CD4-positive, alpha-beta memory T cell (primary cell): ENCODE data around the gene STEEP1. TPM values are rescaled to one million over a fixed set of nuclear protein-coding genes. Genes with fewer than 3 reads are reported as not detected.
A peak's percentile ranks its signal among the peaks of the same experiment; 100 is the strongest.

Source experiments
- CTCF ChIA-PET: fragments of 350-600 bp; sonication (Branson Sonifier 250); formaldehyde crosslinking; loops from one replicate; lab custom pipeline; 2021; ENCODE audit warnings: inconsistent platforms; ENCODE audit not compliant: partially characterized antibody; lab: Charles Lee
- POLR2A ChIA-PET: fragments of 350-600 bp; sonication (Branson Sonifier 250); formaldehyde crosslinking; loops from one replicate; lab custom pipeline; 2021; ENCODE audit not compliant: partially characterized antibody; lab: Charles Lee
- DNase-seq, 5 donors: peaks; one replicate each; pipeline versions ENCODE4 v3.0.0 to v3.0.0-alpha.2; 2020 to 2022; ENCODE audit warnings: mixed read lengths in 1 of 5
- H3K27ac ChIP-seq: one replicate; pipeline ENCODE4 v1.7.0; 2013; ENCODE audit warnings: low read depth, low read length
- H3K27me3 ChIP-seq: 2 replicates; pipeline ENCODE4 v1.7.0; 2013; ENCODE audit warnings: mild to moderate bottlenecking, low read length, moderate library complexity; ENCODE audit not compliant: insufficient read depth
- H3K36me3 ChIP-seq: 2 replicates; pipeline ENCODE4 v1.7.0; 2013; ENCODE audit warnings: mild to moderate bottlenecking, low read length, moderate library complexity; ENCODE audit not compliant: insufficient read depth
- H3K4me1 ChIP-seq: 2 replicates; pipeline ENCODE4 v1.7.0; 2013; ENCODE audit warnings: mild to moderate bottlenecking, low read length, moderate library complexity; ENCODE audit not compliant: insufficient read depth
- H3K4me3 ChIP-seq, 2 donors: one replicate each; pipeline ENCODE4 v1.7.0; 2013; ENCODE audit warnings: low read length in 2 of 2, mild to moderate bottlenecking in 1 of 2
- H3K9me3 ChIP-seq, 2 donors: one replicate each; pipeline ENCODE4 v1.7.0; 2013; ENCODE audit warnings: low read length in 2 of 2, control low read depth in 1 of 2; ENCODE audit not compliant: control insufficient read depth in 1 of 2
- H3K27ac Mint-ChIP-seq, 7 donors: one replicate each; pipeline ENCODE4 v1.8.0; 2020 to 2021; ENCODE audit warnings: mixed read lengths in 7 of 7, mild to moderate bottlenecking in 6 of 7, inconsistent platforms in 3 of 7, moderate library complexity in 3 of 7
- H3K27me3 Mint-ChIP-seq, 2 donors: one replicate each; pipeline ENCODE4 v1.8.0; 2020 to 2021; ENCODE audit warnings: mixed read lengths in 2 of 2
- H3K36me3 Mint-ChIP-seq, 2 donors: one replicate each; pipeline ENCODE4 v1.8.0; 2020 to 2021; ENCODE audit warnings: mixed read lengths in 2 of 2, inconsistent platforms in 1 of 2, mild to moderate bottlenecking in 1 of 2
- H3K4me1 Mint-ChIP-seq, 4 donors: one replicate each; pipeline ENCODE4 v1.8.0; 2020 to 2021; ENCODE audit warnings: mixed read lengths in 4 of 4, mild to moderate bottlenecking in 1 of 4
- H3K4me3 Mint-ChIP-seq, 8 donors: one replicate each; pipeline ENCODE4 v1.8.0; 2020 to 2021; ENCODE audit warnings: mixed read lengths in 8 of 8, mild to moderate bottlenecking in 7 of 8, moderate library complexity in 6 of 8, inconsistent platforms in 3 of 8
- H3K9me3 Mint-ChIP-seq, 8 donors: one replicate each; pipeline ENCODE4 v1.8.0; 2020 to 2021; ENCODE audit warnings: mixed read lengths in 8 of 8, mild to moderate bottlenecking in 5 of 8, inconsistent platforms in 3 of 8, moderate library complexity in 1 of 8
- intact Hi-C: fragments of 100-400 bp; cut with micrococcal nuclease; formaldehyde crosslinking; loops from one replicate; pipeline ENCODE4 v1.15.1; 2023
- polyA plus RNA-seq, 2 donors: library from polyadenylated mRNA; unstranded; fragments of 300-500 nt; fragmentation: Illumina TruSeq; gene quantifications; one replicate each; pipeline ENCODE4 v1.2.3, GENCODE V29; 2021
- total RNA-seq, 2 experiments: library from RNA; stranded (reverse); gene quantifications; one replicate each; pipeline ENCODE4 v1.2.3, GENCODE V29; 2021

Gene STEEP1
- total RNA-seq (10 to 100 TPM; 22.1 to 22.9 TPM), polyA plus RNA-seq (10 to 100 TPM in 1 of 2 donors, 1 to 10 TPM in 1; 6.3 to 16.5 TPM)

- Mint-ChIP-seq H3K4me3 (peak within 1 kb of the TSS; percentile 94 to 96 (median 96)), H3K9me3 (no peaks in the 10 kb centered on the region), H3K27ac (peak within 1 kb of the TSS; percentile 83 to 98 (median 93)), H3K27me3 (no peaks in the 10 kb centered on the region), H3K4me1 (peaks cover 15 to 22% (median 19%) of the 10 kb centered on the region in 4 donors), H3K36me3 (peaks cover 0 to 11% of the 10 kb centered on the region in 2 donors)
- CTCF ChIA-PET, result interaction anchor here (1.4 kb wide), 1 partner anchor 128 kb away, joined by 3 read pairs; the partner anchor contains the start of gene SEPTIN6
- peak; percentile 80 to 91 (median 84) for DNase-seq
- POLR2A ChIA-PET, result interaction anchor here (0.9 to 2.6 kb wide), 3 partner anchors 9 to 305 kb away, joined by 3 to 31 read pairs (median 4); partner anchors contain the start of genes RPL39 and UBE2A
- no peaks in the 10 kb centered on the region for H3K9me3 ChIP-seq
- peaks cover 9% of the 10 kb centered on the region for H3K4me1 ChIP-seq
- no peaks in the 10 kb centered on the region for H3K27me3 ChIP-seq
- intact Hi-C loops, result loop anchor here (1.0 kb wide), 2 partner anchors 9 to 191 kb away; partner anchors contain the start of gene UBE2A
- no peaks in the 10 kb centered on the region for H3K36me3 ChIP-seq
- peak within 1 kb of the TSS; percentile 74 for H3K27ac ChIP-seq
- peak within 1 kb of the TSS; percentile 57 to 79 for H3K4me3 ChIP-seq
Measured at GRCh38 chrX:119565107-119565663, at the start of gene STEEP1. Gene STEEP1 (minus strand): TSS chrX:119565409. CDS start chrX:119565355, 54 bp downstream.

- ChIA-PET CTCF (interaction anchor here (4.5 kb wide), 1 partner anchor 114 kb away, joined by 27 read pairs; no protein-coding TSS in a partner anchor), POLR2A (interaction anchor here (0.9 to 1.1 kb wide), 3 partner anchors 76 to 177 kb away, joined by 3 to 4 read pairs (median 3); partner anchors contain the start of gene RPL39)
- Mint-ChIP-seq H3K27ac (peak overlapping the region in 2 of 7 donors; percentile 42 to 78), H3K36me3 (peaks cover 13 to 19% of the 10 kb centered on the region in 2 donors), H3K9me3 (no peaks in the 10 kb centered on the region), H3K27me3 (no peaks in the 10 kb centered on the region), H3K4me3 (no peak overlapping the region), H3K4me1 (peaks cover 0 to 9% (median 6%) of the 10 kb centered on the region in 4 donors)
- intact Hi-C loops, result no loop called here
- Histone ChIP-seq H3K36me3 (no peaks in the 10 kb centered on the region), H3K4me1 (peaks cover 5% of the 10 kb centered on the region), H3K9me3 (no peaks in the 10 kb centered on the region), H3K4me3 (no peak overlapping the region), H3K27me3 (no peaks in the 10 kb centered on the region), H3K27ac (no peak overlapping the region)
- no peak for DNase-seq
Measured at GRCh38 chrX:119614776-119615175, 49.6 kb upstream of the STEEP1 start.

GRCh38 chrX:119607018-119607389 lies 41.8 kb upstream of the STEEP1 start:
- peak overlapping the region; percentile 93 to 99 (median 99) for H3K27ac Mint-ChIP-seq
- H3K36me3 Mint-ChIP-seq, result peaks cover 2 to 11% of the 10 kb centered on the region in 2 donors
- peak overlapping the region; percentile 69 to 84 for H3K4me3 ChIP-seq
- intact Hi-C loops, result loop anchor here (2.0 to 5.0 kb wide), 2 partner anchors 90 to 264 kb away; partner anchors contain the start of genes NDUFA1 and RNF113A
- DNase-seq, result no peak
- peak overlapping the region; percentile 85 for H3K27ac ChIP-seq
- H3K9me3 ChIP-seq, result no peaks in the 10 kb centered on the region
- no peaks in the 10 kb centered on the region for H3K27me3 ChIP-seq
- ChIA-PET CTCF (interaction anchor here (0.7 to 1.6 kb wide), 3 partner anchors 120 to 122 kb away, joined by 3 to 7 read pairs (median 4); no protein-coding TSS in a partner anchor), POLR2A (interaction anchor here (0.9 to 4.1 kb wide), 11 partner anchors 9 to 185 kb away, joined by 3 to 34 read pairs (median 12); partner anchors contain the start of genes RPL39, SEPTIN6, SOWAHD and UBE2A)
- no peaks in the 10 kb centered on the region for H3K27me3 Mint-ChIP-seq
- no peaks in the 10 kb centered on the region for H3K36me3 ChIP-seq
- H3K9me3 Mint-ChIP-seq, result peaks cover 0 to 5% (median 0%) of the 10 kb centered on the region in 8 donors
- H3K4me1 Mint-ChIP-seq, result peaks cover 7 to 41% (median 27%) of the 10 kb centered on the region in 4 donors
- H3K4me3 Mint-ChIP-seq, result peak overlapping the region; percentile 90 to 97 (median 94)
- H3K4me1 ChIP-seq, result peaks cover 26% of the 10 kb centered on the region

- Histone ChIP-seq H3K27me3 (no peaks in the 10 kb centered on the region), H3K36me3 (no peaks in the 10 kb centered on the region), H3K4me1 (peaks cover 26% of the 10 kb centered on the region), H3K4me3 (peak within 1 kb of the TSS; percentile 73 to 84), H3K9me3 (no peaks in the 10 kb centered on the region), H3K27ac (peak within 1 kb of the TSS; percentile 85)
- POLR2A ChIA-PET, result interaction anchor here (0.6 to 4.1 kb wide), 16 partner anchors 10 to 370 kb away, joined by 3 to 34 read pairs (median 7); partner anchors contain the start of genes RPL39, SEPTIN6, SLC25A5 and SOWAHD
- no peaks in the 10 kb centered on the region for H3K27me3 Mint-ChIP-seq
- intact Hi-C loops, result loop anchor here (1.0 to 5.0 kb wide), 5 partner anchors 32 to 264 kb away; partner anchors contain the start of genes NDUFA1, RNF113A, SEPTIN6 and UBE2A
- H3K4me3 Mint-ChIP-seq, result peak within 1 kb of the TSS; percentile 91 to 97 (median 95)
- H3K27ac Mint-ChIP-seq, result peak within 1 kb of the TSS; percentile 93 to 99 (median 99)
- peaks cover 0 to 5% (median 0%) of the 10 kb centered on the region in 8 donors for H3K9me3 Mint-ChIP-seq
- CTCF ChIA-PET, result interaction anchor here (0.7 to 1.3 kb wide), 4 partner anchors 87 to 281 kb away, joined by 3 to 4 read pairs (median 3); partner anchors contain the start of gene SEPTIN6
- DNase-seq, result peak; percentile 87 to 94 (median 89)
- peaks cover 7 to 15% of the 10 kb centered on the region in 2 donors for H3K36me3 Mint-ChIP-seq
- H3K4me1 Mint-ChIP-seq, result peaks cover 10 to 46% (median 28%) of the 10 kb centered on the region in 4 donors
Measured at GRCh38 chrX:119606280-119607017, 41.2 kb upstream of the STEEP1 start, which contains the start of gene NKRF. Gene NKRF (minus strand): TSS chrX:119606424.

- intact Hi-C loops, result loop anchor here (1.0 to 5.0 kb wide), 5 partner anchors 31 to 265 kb away; partner anchors contain the start of genes NDUFA1, RNF113A, SEPTIN6 and UBE2A
- DNase-seq, result peak; percentile 38 to 71 (median 46)
- H3K27me3 ChIP-seq, result no peaks in the 10 kb centered on the region
- H3K27ac Mint-ChIP-seq, result peak overlapping the region; percentile 93 to 99 (median 99)
- peak overlapping the region; percentile 91 to 97 (median 95) for H3K4me3 Mint-ChIP-seq
- peak overlapping the region; percentile 85 for H3K27ac ChIP-seq
- peaks cover 26% of the 10 kb centered on the region for H3K4me1 ChIP-seq
- no peaks in the 10 kb centered on the region for H3K36me3 ChIP-seq
- H3K4me1 Mint-ChIP-seq, result peaks cover 10 to 46% (median 28%) of the 10 kb centered on the region in 4 donors
- H3K9me3 ChIP-seq, result no peaks in the 10 kb centered on the region
- no peaks in the 10 kb centered on the region for H3K27me3 Mint-ChIP-seq
- peak overlapping the region; percentile 73 to 84 for H3K4me3 ChIP-seq
- peaks cover 7 to 15% of the 10 kb centered on the region in 2 donors for H3K36me3 Mint-ChIP-seq
- POLR2A ChIA-PET, result interaction anchor here (0.6 to 4.1 kb wide), 20 partner anchors 17 to 369 kb away, joined by 3 to 34 read pairs (median 4); partner anchors contain the start of genes RPL39, SEPTIN6, SLC25A5 and SOWAHD
- peaks cover 0 to 5% (median 0%) of the 10 kb centered on the region in 8 donors for H3K9me3 Mint-ChIP-seq
- CTCF ChIA-PET, result interaction anchor here (1.0 to 1.3 kb wide), 5 partner anchors 86 to 282 kb away, joined by 3 to 4 read pairs (median 3); partner anchors contain the start of gene SEPTIN6
Measured at GRCh38 chrX:119605464-119606279, 40.5 kb upstream of the STEEP1 start.
